GM12874 (cell line): ENCODE results near the gene WFIKKN2.

ENCODE experiments used
- TF ChIP-seq, protein P1 (sequence below): IDR thresholded peaks from 2 replicates; pipeline ENCODE4 v1.5.1; 2011; ENCODE audit warnings: low read depth, mild to moderate bottlenecking, control low read depth, low read length, moderate library complexity; ENCODE audit not compliant: insufficient read depth

WFIKKN2 gene

DNA sequence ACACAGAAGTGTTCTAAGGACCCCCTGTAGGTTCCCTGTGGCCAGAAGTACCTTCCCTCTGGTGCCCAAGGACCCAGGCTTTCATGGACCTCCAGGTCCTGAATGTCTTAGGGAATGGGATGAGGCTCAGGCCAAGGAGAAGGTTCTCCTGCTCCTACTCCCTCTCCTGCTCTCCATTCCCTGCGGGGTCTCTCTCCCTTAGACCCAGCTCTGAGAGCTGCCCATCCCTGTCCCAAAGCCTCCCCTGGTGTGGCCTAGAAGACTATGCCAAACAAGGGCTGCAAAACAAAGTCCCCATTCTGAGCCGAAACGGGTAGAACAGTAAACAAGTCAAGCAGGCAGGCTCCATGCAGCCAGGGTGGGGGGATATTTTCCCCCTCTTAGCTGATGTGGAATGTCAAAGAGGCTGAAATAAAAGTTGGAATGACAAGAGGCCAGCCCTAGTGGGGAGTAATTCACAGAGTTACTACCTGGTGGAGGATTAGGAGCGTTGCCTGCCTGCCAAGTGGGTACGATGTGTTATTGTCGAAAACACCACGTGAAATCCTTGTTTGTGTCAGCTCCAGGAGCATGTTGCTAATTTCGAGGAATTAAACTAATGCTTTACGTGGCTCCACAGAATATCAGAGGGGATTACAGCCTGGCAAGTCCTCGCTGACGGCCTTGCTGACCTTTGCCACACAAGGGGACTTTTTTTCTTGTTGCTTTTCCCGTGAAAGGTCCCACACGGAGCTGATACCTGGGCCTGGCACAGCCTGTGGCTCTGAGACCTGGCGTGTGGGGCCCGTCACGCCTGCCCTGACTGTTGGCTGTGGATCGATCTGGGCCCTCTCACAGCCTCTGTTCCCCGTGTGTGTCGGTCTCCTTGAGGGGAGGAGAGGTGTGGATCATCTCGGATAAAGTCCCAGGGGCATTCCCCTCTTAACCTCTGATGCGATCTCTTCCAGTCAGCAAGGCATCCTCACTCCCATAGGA, 2.9 kb downstream of the WFIKKN2 start:
- TF ChIP-seq, protein P1, sequence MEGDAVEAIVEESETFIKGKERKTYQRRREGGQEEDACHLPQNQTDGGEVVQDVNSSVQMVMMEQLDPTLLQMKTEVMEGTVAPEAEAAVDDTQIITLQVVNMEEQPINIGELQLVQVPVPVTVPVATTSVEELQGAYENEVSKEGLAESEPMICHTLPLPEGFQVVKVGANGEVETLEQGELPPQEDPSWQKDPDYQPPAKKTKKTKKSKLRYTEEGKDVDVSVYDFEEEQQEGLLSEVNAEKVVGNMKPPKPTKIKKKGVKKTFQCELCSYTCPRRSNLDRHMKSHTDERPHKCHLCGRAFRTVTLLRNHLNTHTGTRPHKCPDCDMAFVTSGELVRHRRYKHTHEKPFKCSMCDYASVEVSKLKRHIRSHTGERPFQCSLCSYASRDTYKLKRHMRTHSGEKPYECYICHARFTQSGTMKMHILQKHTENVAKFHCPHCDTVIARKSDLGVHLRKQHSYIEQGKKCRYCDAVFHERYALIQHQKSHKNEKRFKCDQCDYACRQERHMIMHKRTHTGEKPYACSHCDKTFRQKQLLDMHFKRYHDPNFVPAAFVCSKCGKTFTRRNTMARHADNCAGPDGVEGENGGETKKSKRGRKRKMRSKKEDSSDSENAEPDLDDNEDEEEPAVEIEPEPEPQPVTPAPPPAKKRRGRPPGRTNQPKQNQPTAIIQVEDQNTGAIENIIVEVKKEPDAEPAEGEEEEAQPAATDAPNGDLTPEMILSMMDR: no peak

GRCh38 chr17:50839591-50840310, 4.4 kb downstream of the WFIKKN2 start:
- TF ChIP-seq, protein P1: no peak

- TF ChIP-seq, protein P1: no peak
Measured at GRCh38 chr17:50840311-50840851, 5.0 kb downstream of the WFIKKN2 start.

GRCh38 chr17:50841277-50841948, 6.0 kb downstream of the WFIKKN2 start:
- TF ChIP-seq, protein P1: no peak

DNA sequence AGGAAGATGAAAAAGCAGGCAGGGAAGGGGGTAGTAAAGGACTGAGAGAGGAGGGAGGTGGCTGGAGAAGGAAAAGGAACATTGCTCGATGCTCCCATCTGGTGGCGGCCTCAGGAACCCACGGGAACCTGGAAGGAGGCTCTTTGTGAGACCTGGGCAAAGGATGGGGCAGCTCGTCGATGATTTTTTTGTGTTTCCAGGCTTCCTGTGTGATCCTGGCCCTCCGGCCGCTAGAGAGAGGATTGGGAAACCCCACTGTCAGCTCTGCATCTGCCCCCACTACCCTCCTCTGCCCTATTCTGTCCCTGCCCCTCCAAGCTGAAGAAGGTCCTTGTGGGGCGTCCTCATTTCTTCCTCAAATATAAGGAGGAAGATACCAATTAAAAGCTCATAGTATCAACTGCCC, 6.6 kb downstream of the WFIKKN2 start:
- TF ChIP-seq, protein P1: peak; percentile 75

- TF ChIP-seq, protein P1: no peak
Measured at GRCh38 chr17:50842506-50843149, 7.2 kb downstream of the WFIKKN2 start.
